Memory B cell (primary cell): ENCODE data around the gene FAM227A.
"Not testable (repeated sequence)": the region's sequence is repeated elsewhere in the genome, so short reads cannot be mapped to it uniquely, and the experiment has no call there.

Experiments used
- ATAC-seq: fragments of 150-1000 bp; cut with Tn5 transposase; 2 replicates; pipeline ENCODE4 v1.10.0; 2021; ENCODE audit warnings: low read depth, mild to moderate bottlenecking, moderate library complexity
- DNase-seq, 2 donors: peaks; one replicate each; pipeline ENCODE4 v3.0.0; 2022; ENCODE audit warnings: low spot score in 2 of 2
- H3K27ac Mint-ChIP-seq: one replicate; pipeline ENCODE4 v1.8.0; 2022; ENCODE audit warnings: mild to moderate bottlenecking, moderate library complexity, mixed read lengths
- H3K27me3 Mint-ChIP-seq: one replicate; pipeline ENCODE4 v1.8.0; 2022; ENCODE audit warnings: mixed read lengths
- H3K36me3 Mint-ChIP-seq: one replicate; pipeline ENCODE4 v1.8.0; 2022; ENCODE audit warnings: mild to moderate bottlenecking, mixed read lengths
- H3K4me1 Mint-ChIP-seq: one replicate; pipeline ENCODE4 v1.8.0; 2022; ENCODE audit warnings: mixed read lengths
- H3K4me3 Mint-ChIP-seq: one replicate; pipeline ENCODE4 v1.8.0; 2022; ENCODE audit warnings: mild to moderate bottlenecking, moderate library complexity, mixed read lengths
- H3K9me3 Mint-ChIP-seq: one replicate; pipeline ENCODE4 v1.8.0; 2022; ENCODE audit warnings: mixed read lengths

FAM227A gene

GRCh38 chr22:38612217-38613006 is 43.8 kb downstream of the FAM227A start:
- ATAC-seq (no peak), DNase-seq (no peak)
- no peaks in the 10 kb centered on the region for H3K4me1 Mint-ChIP-seq
- no peaks in the 10 kb centered on the region for H3K36me3 Mint-ChIP-seq
- H3K4me3 Mint-ChIP-seq = no peak overlapping the region
- H3K27ac Mint-ChIP-seq = no peak overlapping the region
- peaks cover 17% of the 10 kb centered on the region for H3K27me3 Mint-ChIP-seq
- H3K9me3 Mint-ChIP-seq = peaks cover 2% of the 10 kb centered on the region

- H3K27me3 Mint-ChIP-seq = peaks cover 12% of the 10 kb centered on the region
- no peaks in the 10 kb centered on the region for H3K36me3 Mint-ChIP-seq
- ATAC-seq (no peak), DNase-seq (no peak)
- no peak overlapping the region for H3K27ac Mint-ChIP-seq
- no peak overlapping the region for H3K4me3 Mint-ChIP-seq
- H3K9me3 Mint-ChIP-seq = peaks cover 2% of the 10 kb centered on the region
- H3K4me1 Mint-ChIP-seq = no peaks in the 10 kb centered on the region
These were observed 44.6 kb downstream of the FAM227A start for GRCh38 chr22:38611559-38611958.

GRCh38 chr22:38610234-38610633 is 46.0 kb downstream of the FAM227A start:
- no peaks in the 10 kb centered on the region for H3K36me3 Mint-ChIP-seq
- H3K27ac Mint-ChIP-seq = no peak overlapping the region
- peaks cover 2% of the 10 kb centered on the region for H3K9me3 Mint-ChIP-seq
- H3K4me1 Mint-ChIP-seq = no peaks in the 10 kb centered on the region
- peaks cover 6% of the 10 kb centered on the region for H3K27me3 Mint-ChIP-seq
- DNase-seq (no peak), ATAC-seq (no peak)
- H3K4me3 Mint-ChIP-seq = no peak overlapping the region

- H3K27me3 Mint-ChIP-seq = peaks cover 4% of the 10 kb centered on the region
- no peak overlapping the region for H3K27ac Mint-ChIP-seq
- no peak overlapping the region for H3K4me3 Mint-ChIP-seq
- H3K36me3 Mint-ChIP-seq = no peaks in the 10 kb centered on the region
- no peaks in the 10 kb centered on the region for H3K4me1 Mint-ChIP-seq
- ATAC-seq (no peak), DNase-seq (no peak)
- peaks cover 2% of the 10 kb centered on the region for H3K9me3 Mint-ChIP-seq
These were observed 47.0 kb downstream of the FAM227A start for GRCh38 chr22:38608992-38609750.

GRCh38 chr22:38607680-38608079 is 48.5 kb downstream of the FAM227A start:
- Mint-ChIP-seq H3K36me3 (no peaks in the 10 kb centered on the region), H3K9me3 (peaks cover 2% of the 10 kb centered on the region), H3K4me1 (no peaks in the 10 kb centered on the region), H3K4me3 (no peak overlapping the region), H3K27ac (no peak overlapping the region), H3K27me3 (peaks cover 7% of the 10 kb centered on the region)
- DNase-seq = no peak
- ATAC-seq = no peak

GRCh38 chr22:38602166-38602565 is 54.0 kb downstream of the FAM227A start:
- Mint-ChIP-seq H3K9me3 (no peaks in the 10 kb centered on the region), H3K27me3 (peaks cover 8% of the 10 kb centered on the region), H3K4me1 (no peaks in the 10 kb centered on the region), H3K27ac (no peak overlapping the region), H3K4me3 (no peak overlapping the region), H3K36me3 (no peaks in the 10 kb centered on the region)
- DNase-seq (no peak), ATAC-seq (no peak)

GRCh38 chr22:38601221-38601764 is 54.9 kb downstream of the FAM227A start:
- Mint-ChIP-seq H3K36me3 (no peaks in the 10 kb centered on the region), H3K4me1 (no peaks in the 10 kb centered on the region), H3K27me3 (peaks cover 6% of the 10 kb centered on the region), H3K27ac (no peak overlapping the region), H3K9me3 (no peaks in the 10 kb centered on the region), H3K4me3 (no peak overlapping the region)
- ATAC-seq (no peak), DNase-seq (no peak)

GRCh38 chr22:38599466-38599865 is 56.7 kb downstream of the FAM227A start:
- no peak overlapping the region for H3K4me3 Mint-ChIP-seq
- DNase-seq (no peak), ATAC-seq (no peak)
- H3K27me3 Mint-ChIP-seq = peaks cover 10% of the 10 kb centered on the region
- H3K4me1 Mint-ChIP-seq = no peaks in the 10 kb centered on the region
- no peaks in the 10 kb centered on the region for H3K9me3 Mint-ChIP-seq
- H3K36me3 Mint-ChIP-seq = no peaks in the 10 kb centered on the region
- H3K27ac Mint-ChIP-seq = no peak overlapping the region

- H3K27ac Mint-ChIP-seq, H3K4me3 Mint-ChIP-seq, H3K36me3 Mint-ChIP-seq, ATAC-seq, H3K4me1 Mint-ChIP-seq, H3K9me3 Mint-ChIP-seq, DNase-seq: not testable (repeated sequence)
- H3K27me3 Mint-ChIP-seq = peaks cover 16% of the 10 kb centered on the region
These were observed 73.3 kb downstream of the FAM227A start for GRCh38 chr22:38582923-38583322.

- ATAC-seq = no peak
- Mint-ChIP-seq H3K4me1 (no peaks in the 10 kb centered on the region), H3K4me3 (no peak overlapping the region), H3K27ac (no peak overlapping the region), H3K27me3 (peaks cover 11% of the 10 kb centered on the region), H3K36me3 (no peaks in the 10 kb centered on the region), H3K9me3 (no peaks in the 10 kb centered on the region)
- DNase-seq = no peak
These were observed 77.7 kb downstream of the FAM227A start for GRCh38 chr22:38578505-38578904.

- Mint-ChIP-seq H3K27me3 (no peaks in the 10 kb centered on the region), H3K9me3 (no peaks in the 10 kb centered on the region), H3K36me3 (no peaks in the 10 kb centered on the region), H3K27ac (no peak overlapping the region), H3K4me3 (no peak overlapping the region), H3K4me1 (peaks cover 9% of the 10 kb centered on the region)
- peak; percentile 21 to 47 for DNase-seq
- ATAC-seq = no peak
These were observed 84.1 kb downstream of the FAM227A start for GRCh38 chr22:38572065-38572464.

GRCh38 chr22:38570779-38571364 is 85.3 kb downstream of the FAM227A start:
- H3K27me3 Mint-ChIP-seq = no peaks in the 10 kb centered on the region
- DNase-seq = peak in 1 of 2 donors; percentile 15
- H3K4me1 Mint-ChIP-seq = peaks cover 9% of the 10 kb centered on the region
- ATAC-seq = peak; percentile 14
- peak overlapping the region; percentile 90 for H3K4me3 Mint-ChIP-seq
- H3K27ac Mint-ChIP-seq = peak overlapping the region; percentile 72
- no peaks in the 10 kb centered on the region for H3K9me3 Mint-ChIP-seq
- H3K36me3 Mint-ChIP-seq = no peaks in the 10 kb centered on the region

- peak; percentile 80 to 85 for DNase-seq
These were observed 86.0 kb downstream of the FAM227A start, which contains the start of gene DMC1 for GRCh38 chr22:38569972-38570778. Gene DMC1 (minus strand): TSS chr22:38570183. CDS start chr22:38568256, 1,927 bp downstream.

More at GRCh38 chr22:38569972-38570778, 86.0 kb downstream of the FAM227A start, which contains the start of gene DMC1:
- Mint-ChIP-seq H3K9me3 (no peaks in the 10 kb centered on the region), H3K27ac (peak within 1 kb of the TSS; percentile 72), H3K36me3 (no peaks in the 10 kb centered on the region), H3K4me3 (peak within 1 kb of the TSS; percentile 90), H3K27me3 (no peaks in the 10 kb centered on the region), H3K4me1 (peaks cover 9% of the 10 kb centered on the region)
- ATAC-seq = peak; percentile 88
